ENCODE results near the gene CREBRF. TPM values are rescaled to one million over a fixed set of nuclear protein-coding genes. Genes with fewer than 3 reads are reported as not detected.

The CREBRF gene
- total and polyA plus RNA-seq, 2 of the 8 experiments (the other 6 are each of a cell fraction or from before 2014, with no cell fraction given) = 1.2 to 4.7 TPM

GRCh38 chr5:173028811-173029327 lies 27.3 kb upstream of the CREBRF start (continued):
- no peak for TF ChIP-seq CTCF (IDR thresholded peaks at IDR 0.05; ENCODE audit: control extremely low read depth in 1 of 3, insufficient read depth in 1 of 3, low read depth in 1 of 3, low read length in 3 of 3)
- TF ChIP-seq SP2 (IDR thresholded peaks at IDR 0.05; ENCODE audit: low read length) = no peak

Data from H1 (cell line).